ENCODE data around the gene SIT1.

Gene SIT1

GRCh38 chr9:35604578-35605350 lies 46.0 kb downstream of the SIT1 start, which contains the start of gene TESK1:
Gene TESK1 (plus strand): TSS chr9:35605262. CDS start chr9:35605620, 358 bp downstream.
- DNase-seq (ENCODE audit: low read depth in 2 of 2) = peak; percentile 50 to 62
- peak within 1 kb of the TSS; percentile 68 to 69 for H3K4me3 ChIP-seq (replicated peaks in 1 of 2; ENCODE audit: low read depth in 2 of 2, low read length in 2 of 2)
- no peak for TF ChIP-seq CTCF (IDR thresholded peaks at IDR 0.05; ENCODE audit: low read depth, low read length)

GRCh38 chr9:35603986-35604577 lies 46.6 kb downstream of the SIT1 start:
- H3K4me3 ChIP-seq (replicated peaks in 1 of 2; ENCODE audit: low read depth in 2 of 2, low read length in 2 of 2) = peak overlapping the region; percentile 62 to 69
- TF ChIP-seq CTCF (IDR thresholded peaks at IDR 0.05; ENCODE audit: low read depth, low read length) = peak; percentile 81
- peak; percentile 100 for DNase-seq (ENCODE audit: low read depth in 2 of 2)

DNA sequence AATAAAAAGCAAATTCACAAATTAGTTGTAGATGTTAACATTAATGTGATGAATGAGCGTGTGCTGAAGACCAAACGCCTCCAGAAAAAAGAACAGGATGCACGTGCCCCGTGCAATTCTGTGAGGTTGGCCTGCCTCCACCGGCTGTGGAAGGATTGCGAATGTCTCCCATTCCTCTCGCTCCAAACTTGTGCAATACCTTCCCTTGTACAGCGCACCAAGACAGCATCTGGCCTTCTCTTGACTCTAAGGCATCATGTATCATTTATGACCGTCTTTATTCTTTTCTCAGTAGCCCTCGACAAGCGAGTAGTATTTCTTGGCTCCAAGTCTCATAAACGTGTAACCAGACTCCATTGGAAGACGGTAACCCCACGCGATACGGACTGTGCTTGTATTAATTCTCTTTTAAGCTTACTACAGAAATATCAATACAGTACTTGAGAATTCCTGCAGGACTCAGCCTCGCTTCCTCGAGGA lies 47.2 kb downstream of the SIT1 start:
- peak; percentile 89 to 91 for DNase-seq (ENCODE audit: low read depth in 2 of 2)
- TF ChIP-seq CTCF (IDR thresholded peaks at IDR 0.05; ENCODE audit: low read depth, low read length) = no peak
- H3K4me3 ChIP-seq (replicated peaks in 1 of 2; ENCODE audit: low read depth in 2 of 2, low read length in 2 of 2) = peak overlapping the region; percentile 37 to 52

DNA sequence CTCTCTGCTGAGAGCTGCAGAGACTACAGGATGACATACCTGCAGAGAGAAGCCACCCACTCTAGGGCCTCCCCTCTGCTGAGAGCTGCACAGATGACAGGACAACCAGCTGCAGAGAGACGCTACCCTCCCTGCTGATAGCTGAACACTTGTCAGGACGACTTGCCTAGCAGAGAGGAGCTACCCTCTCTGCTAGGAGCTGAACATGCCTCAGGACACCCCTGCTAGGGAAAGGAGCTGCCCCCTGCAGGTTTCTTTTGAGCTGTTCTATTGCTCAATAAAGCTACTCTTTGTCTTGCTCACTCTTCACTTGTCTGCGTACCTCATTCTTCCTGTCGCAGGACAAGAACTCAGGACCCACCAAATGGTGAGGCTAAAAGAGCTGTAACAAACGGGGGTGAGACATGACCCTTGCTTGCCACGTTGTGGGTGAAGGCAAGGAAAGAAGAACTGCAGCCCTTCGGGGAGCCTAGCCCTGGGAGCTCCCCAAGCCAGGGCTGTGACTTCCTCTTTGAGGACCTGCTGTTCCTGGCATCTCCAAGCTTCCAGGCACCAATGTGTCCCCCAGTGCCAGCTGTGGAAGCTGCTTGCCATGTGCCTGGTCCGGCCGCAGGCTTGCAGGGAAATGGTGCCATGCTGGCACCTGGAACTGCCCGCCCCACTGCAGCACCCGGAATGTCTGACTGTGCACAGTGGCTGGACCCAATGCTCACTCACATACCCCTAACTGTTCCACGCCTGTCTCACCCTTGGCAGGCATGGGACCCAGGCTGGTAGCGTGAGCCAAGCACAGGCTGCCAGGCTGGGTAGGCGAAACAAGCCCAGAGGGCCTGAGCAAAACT lies 50.7 kb downstream of the SIT1 start:
- no peak for TF ChIP-seq CTCF (IDR thresholded peaks at IDR 0.05; ENCODE audit: low read depth, low read length)
- peak; percentile 8 to 31 for DNase-seq (ENCODE audit: low read depth in 2 of 2)
- H3K4me3 ChIP-seq (replicated peaks in 1 of 2; ENCODE audit: low read depth in 2 of 2, low read length in 2 of 2) = no peak overlapping the region

All from cardiac fibroblast (primary cell).